ENCODE data around the gene IGF2R.
"Not testable (repeated sequence)": the region's sequence is repeated elsewhere in the genome, so short reads cannot be mapped to it uniquely, and the experiment has no call there.

The IGF2R gene

DNA sequence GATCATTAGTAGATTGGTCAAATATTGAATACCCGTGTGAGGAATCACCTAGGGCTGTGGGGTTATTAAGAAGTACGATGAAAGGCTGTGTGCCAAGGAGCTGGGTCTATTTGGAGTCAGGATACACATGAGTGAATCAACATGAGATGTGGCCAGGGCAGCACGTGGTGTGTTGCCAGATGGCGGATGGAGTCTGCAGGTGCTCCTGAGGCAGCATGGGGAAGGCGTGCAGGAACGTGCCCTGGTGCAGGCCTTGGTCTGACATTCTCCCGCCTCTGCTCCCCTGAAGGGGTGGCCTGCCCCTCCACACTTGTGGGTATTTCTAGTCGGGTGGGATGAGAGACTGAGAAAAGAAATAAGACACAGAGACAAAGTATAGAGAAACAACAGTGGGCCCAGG lies 113.7 kb downstream of the IGF2R start:
- DNase-seq: no peak

DNA sequence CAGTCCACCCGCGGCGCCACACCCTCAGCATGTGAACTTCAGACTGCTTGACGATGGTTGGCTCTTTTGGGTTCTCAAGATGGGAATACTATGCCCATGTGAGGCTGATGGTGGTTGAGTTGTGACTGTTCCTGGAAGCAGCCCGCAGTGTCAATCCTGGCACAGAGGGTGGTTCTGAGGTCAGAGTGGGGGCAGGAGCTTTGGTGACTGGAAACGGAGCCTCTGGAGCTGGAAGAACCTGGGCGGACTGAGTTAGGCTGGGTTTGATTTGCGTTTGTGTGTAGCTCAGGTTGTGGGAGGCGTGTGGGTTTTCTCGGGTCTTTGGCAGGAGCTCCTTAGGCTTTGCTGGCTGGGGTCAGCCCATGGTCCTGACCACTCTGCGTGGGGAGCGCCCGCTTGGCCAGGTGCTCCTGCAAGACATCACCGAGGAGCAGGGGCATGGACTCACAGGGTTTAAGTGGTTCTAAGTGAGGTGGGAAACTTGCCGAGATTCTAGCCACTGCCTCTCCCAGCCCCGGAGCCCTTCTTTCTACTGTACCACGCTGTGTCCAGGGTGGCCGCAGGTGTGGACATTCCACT lies 115.4 kb downstream of the IGF2R start:
- no peak for DNase-seq

DNA sequence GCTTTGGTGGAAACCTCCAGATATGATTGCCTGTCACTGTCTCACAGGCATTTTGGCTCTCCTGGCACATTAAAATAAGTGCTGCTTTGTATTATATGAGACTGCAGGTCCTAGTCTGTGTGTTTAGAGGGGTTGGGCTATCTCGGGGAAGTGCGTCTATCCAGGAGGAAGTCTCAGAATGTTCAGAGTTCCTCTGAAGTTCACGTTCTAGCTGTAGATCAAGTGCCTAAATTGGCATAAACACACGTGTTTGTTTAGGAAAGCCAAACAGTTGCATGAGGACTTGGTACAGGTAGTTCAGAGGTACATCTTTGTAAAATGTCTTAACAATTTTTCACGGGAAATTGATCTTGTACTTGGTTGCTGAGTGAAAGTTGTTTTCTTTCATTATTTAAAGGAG lies 116.3 kb downstream of the IGF2R start:
- no peak for DNase-seq

DNA sequence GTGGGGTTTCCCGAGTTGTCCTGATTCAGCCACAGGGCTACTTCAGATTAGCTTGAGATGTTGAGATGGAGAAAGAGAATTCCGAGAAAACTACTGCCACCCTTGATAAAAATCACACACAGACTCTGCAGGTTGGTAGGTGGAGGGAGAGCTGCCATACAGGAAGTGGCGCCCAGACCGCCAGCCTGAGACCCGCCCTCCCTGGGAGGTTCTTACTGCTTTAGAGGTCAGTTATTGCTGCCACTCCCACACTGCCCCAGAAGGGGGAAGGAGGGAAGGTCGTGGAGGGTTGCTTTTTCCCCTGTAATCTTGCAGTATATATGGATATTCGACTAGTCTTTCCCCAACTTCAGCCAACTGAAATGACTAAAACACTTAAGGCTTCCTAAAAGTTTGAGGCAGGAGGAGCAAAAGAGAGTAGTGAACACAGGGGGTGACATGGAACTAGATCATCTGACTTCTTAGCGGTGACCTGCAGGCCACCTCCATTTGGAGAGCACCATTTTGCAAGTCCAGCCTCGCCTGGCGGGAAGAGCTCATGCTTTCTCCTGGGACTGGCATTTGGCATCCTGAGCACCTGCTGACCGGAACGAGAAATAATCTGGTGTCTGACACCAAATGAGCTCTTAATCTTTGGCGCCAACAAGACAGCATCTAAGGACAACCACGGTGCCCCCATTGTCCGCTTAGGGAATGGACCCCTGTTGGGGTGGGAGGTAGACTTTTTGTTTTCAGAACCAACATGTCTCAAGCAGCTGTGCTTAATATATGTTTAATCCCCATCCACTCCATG lies 117.0 kb downstream of the IGF2R start:
- DNase-seq: no peak

DNA sequence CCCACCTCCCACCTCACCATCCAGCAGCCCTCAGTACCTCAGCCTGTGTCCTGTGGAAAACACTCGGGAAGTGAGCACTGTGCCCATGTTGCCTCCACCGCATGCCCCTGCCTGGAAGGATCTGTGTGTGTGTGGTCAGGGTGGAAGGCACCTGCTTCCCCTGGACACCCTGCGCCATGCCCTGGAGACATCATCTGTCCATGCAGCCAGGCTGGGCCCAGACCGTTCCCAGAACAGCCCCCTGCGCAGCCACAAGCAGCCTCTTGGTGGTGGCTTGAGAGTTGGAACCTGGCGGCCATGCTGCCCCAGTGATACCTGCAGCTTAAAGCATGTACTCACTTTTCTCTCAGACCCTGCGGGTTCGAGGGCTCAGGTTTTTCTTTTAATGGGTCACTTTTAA lies 117.9 kb downstream of the IGF2R start:
- DNase-seq: no peak

DNA sequence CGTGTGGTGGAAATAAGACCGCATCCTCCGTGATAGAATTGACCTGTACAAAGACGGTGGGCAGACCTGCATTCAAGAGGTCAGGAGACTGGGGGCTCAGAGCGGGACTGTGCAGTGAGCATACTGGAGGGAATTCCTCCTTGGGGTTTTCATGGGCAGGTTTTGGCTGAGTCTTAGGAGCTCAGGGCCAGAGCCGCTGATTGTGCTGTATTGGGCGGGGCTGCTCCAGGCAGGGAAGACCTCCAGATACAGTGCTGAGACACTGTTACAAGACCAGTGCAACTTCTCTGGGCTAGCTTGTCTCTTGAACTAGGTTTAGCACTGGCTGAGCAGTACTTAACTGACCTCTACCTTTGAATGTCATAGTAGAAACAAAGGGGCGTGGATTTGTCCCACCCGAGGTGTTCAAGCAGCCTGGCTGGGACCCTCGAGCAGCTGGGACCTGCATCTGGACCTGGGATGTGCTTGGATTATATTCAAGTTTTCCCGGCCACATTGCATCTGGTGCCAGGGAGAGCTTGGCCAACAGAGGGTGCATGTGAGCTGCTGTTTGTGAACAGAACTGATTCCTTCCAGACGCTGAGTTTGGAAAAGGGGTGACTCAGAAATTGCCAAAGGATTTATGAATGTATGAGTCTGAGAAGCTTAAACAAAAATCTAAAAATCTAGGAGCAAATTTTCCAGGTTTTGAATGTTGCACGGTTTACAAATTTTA lies 119.3 kb downstream of the IGF2R start:
- DNase-seq: no peak

DNA sequence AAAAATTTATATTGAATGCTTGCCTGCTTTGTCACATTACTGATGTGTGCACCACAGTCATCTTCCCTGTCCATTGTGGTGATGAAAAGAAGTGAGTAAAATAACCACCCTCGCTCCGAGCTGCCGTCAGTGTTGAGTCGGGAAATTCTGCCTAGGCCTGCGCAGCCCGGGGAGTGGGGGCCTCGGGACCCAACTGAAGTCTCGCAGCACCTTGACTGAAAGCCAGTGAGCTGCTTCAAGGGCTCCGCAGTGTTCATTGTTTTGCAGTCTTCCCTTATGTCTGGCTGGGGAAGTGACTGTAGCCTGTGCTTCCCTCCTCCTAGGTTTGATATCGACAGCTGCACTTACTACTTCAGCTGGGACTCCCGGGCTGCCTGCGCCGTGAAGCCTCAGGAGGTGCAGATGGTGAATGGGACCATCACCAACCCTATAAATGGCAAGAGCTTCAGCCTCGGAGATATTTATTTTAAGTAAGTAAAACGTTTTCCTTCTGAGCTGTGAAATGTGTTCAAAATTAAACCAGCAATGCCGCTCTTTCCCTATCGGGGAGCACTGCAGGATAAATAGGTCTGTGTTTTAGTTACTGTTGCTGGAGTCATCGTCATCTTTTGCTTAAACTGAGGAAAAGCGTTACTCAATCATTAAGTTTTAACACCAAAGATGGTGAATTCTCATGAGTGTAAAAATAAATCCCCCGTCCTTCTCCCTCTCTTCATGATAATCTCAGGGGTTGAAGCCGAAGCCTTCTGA lies 120.1 kb downstream of the IGF2R start:
- DNase-seq: no peak

DNA sequence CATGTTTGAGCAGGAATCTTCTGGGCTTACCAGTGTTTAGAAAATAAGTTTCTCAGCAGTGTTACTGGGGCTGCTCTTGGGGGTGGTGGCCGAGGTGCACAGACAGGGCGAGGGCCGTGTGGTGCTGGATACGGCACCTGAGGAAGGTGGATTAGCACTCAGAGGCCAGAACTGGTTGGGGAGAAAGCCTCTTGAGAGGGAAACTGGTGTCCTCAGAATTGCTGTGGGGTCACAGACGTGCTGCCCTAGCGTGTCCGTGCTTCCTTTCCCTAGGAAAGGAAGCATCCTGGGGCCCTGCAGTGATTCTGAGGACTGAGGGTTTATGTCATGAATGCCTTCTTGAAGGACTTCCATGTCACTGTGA lies 120.6 kb downstream of the IGF2R start:
- no peak for DNase-seq

DNA sequence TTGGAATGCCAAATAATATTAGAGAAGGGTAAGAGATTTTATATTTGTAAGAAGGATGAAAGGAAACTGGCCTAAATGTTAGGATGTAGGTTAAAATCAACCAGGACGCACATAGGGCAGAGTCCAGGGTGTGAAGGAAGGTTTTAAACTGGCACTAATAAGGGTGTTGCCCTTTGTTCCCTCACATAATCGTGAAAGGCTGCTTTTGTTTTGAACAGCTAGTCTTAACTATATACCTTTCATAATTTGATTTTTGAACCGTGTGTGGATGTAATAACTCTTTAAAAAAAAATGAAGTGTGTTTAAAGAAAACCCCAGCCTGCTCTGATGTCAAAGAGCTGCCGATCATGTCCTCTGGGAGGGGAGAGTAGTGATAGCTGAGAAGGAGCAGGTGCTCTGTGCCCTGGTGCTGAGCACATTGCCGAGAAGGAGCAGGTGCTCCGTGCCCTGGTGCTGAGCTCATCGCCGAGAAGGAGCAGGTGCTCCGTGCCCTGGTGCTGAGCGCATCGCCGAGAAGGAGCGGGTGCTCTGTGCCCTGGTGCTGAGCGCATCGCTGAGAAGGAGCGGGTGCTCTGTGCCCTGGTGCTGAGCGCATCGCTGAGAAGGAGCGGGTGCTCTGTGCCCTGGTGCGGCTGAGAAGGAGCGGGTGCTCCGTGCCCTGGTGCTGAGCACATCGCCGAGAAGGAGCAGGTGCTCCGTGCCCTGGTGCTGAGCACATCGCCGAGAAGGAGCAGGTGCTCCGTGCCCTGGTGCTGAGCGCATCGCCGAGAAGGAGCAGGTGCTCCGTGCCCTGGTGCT lies 121.8 kb downstream of the IGF2R start:
- DNase-seq: not testable (repeated sequence)

DNA sequence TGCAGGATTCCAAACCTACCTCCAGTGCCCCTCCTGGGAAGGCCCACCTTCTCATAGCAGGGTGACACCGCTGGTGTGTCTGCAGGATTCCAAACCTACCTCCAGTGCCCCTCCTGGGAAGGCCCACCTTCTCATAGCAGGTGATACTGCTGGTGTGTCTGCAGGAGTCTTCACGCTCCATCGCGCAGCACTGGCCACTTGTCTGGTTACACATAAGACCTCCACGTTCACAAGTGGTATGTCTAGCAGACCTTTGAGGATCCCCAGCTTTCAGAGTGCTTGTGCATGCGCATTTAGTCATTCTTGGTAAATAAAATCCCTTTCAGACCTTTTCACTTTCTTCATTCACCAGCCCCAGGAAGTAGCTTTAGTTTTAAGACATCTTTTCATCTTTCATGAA lies 123.3 kb downstream of the IGF2R start:
- DNase-seq: not testable (repeated sequence)

DNA sequence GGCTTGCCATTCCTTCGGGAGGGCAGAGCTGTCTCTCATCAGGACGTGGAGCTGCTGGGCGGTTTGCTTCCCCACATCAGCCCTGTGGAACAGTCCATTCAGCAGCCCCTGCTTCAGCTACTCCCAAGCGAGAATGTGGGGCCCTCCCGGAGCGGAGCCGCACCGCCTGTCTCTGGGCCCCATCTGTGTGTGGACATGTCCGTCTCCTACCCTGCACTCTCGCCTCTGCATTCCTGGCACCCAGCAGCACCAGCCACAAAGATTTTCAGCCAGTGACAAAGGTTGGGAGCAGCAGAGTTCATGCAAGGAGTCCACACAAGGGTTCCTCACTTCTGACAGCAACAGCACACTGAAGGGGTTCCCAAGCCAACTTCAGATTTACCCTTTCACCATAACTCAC lies 123.7 kb downstream of the IGF2R start:
- DNase-seq: no peak

DNA sequence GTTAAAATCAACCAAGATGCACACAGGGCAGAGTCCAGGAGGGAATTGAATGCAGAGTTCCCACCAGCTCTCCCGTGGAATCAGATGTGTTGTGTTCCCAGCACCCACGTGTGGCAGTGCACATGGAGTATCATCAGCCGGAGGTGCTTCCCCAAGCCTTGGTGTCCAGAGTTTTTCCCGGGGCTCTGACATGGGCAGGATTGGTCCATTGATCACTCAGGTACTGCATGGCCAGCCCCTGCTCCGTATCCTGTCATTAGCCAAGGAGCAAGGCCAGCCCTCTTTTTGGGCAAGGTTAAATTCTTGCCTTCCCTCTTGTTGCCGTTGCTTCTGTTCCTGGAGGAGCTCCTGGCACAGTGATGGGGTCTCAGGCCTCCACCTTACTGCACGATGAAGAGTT lies 124.2 kb downstream of the IGF2R start:
- DNase-seq: no peak

DNA sequence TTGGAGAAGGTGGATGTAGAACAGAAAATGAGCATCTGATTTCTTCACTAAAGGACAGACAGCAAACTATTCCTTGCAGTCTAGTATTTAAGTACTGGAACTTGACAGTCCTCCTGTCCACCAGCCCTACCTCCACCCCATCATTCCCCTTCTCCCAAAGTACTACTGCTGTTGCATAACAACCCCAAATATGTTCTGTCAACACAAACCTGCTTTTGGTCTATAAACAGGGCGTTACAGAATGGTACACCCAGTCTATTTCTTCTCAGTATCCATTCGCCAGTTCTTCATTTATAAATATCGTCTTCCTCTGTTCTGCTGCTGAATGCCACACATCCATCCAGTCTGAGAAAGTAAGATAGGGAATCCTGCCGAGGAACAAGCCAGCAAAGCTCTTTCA lies 125.1 kb downstream of the IGF2R start:
- DNase-seq: no peak

DNA sequence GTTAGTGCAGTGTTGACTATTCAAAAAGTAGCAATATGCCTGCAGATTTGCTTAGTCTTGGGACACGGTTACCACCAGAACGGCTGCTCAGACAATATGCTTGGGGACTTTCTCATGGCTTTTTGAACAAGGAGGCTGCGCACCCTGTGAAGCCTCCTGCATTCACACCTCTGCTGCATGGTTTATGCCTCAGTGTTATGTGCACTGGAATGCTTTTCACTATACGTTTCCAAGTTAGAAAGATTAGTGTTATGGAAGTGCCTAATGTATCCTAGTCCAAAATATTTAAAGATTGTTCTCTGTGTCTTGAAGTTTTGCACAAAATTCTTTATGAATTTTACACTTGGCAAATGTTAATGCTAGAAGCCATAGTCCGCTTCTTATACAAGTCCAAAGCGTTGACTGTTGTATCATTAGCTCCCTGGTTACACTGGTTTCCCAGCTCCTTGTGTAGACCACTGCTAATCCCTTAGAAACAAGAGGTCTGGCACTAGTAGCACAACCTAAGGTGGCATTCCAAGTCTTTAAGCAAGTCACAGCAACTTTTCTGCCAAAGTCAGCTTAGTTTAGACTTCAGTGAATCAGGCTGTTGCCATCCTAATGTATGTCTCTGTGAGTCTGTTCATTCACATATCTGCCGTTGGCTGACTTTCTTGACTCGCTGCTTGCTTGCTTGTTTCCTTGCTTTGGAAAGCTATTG lies 126.4 kb downstream of the IGF2R start:
- DNase-seq: no peak

DNA sequence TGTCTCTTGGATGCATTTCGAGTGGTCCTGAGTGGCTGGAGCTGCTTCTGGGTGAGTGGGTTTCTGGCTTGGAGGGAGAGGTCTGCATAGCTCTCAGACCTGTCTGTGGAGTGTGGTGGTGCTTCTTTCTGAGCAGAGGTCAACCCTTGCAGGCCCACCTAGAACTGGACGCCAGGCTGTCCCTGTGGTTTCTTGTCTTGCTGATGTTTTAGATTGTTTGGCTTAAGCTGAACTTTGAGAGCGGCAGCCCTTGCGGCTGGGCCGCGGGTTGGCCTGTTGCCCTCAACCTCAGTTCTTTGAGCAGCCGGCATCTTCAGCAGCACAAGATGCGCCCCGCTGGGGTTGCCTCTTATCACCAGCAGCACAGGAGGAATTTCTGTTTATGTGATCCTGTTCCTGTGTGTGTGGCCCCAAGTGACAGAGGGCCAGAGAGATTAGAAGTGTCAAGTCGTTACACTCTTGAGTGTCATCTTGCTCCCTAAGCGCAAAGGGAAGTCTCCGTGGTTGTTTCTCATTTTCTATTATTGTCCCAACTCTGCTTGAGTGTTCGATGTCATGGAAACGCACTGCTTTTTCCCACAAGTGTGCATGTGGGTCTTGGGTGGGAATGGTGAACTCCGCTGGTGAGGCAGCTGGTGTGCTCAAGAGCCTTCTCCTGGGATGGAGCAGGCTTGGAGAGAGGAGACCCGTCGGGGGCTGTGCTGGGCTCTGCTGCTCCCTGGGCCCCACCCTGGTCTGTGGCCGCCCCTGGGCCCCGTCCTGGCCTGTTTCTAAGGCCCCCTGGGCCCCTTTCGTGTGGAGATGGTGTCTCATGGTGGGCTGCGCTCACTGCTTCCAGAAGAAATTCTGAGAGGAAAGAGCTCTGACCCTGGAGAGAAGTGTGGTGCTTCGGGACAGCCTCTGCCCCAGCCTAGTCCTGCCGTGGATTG lies 132.7 kb downstream of the IGF2R start:
- no peak for DNase-seq

DNA sequence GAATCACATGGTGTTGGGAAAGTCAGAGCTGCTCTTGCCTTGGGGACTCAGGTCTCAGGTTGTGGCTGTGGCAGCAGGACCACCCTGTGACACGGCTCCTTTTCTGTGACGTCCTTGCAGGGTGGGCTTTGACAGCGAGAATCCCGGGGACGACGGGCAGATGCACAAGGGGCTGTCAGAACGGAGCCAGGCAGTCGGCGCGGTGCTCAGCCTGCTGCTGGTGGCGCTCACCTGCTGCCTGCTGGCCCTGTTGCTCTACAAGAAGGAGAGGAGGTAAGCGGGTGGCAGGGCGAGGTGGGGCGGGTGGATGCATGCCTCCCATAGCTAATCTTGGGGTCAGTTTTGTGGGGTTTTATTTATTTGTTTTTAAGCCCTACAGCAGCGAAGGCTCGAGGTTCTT lies 133.5 kb downstream of the IGF2R start:
- DNase-seq: no peak

DNA sequence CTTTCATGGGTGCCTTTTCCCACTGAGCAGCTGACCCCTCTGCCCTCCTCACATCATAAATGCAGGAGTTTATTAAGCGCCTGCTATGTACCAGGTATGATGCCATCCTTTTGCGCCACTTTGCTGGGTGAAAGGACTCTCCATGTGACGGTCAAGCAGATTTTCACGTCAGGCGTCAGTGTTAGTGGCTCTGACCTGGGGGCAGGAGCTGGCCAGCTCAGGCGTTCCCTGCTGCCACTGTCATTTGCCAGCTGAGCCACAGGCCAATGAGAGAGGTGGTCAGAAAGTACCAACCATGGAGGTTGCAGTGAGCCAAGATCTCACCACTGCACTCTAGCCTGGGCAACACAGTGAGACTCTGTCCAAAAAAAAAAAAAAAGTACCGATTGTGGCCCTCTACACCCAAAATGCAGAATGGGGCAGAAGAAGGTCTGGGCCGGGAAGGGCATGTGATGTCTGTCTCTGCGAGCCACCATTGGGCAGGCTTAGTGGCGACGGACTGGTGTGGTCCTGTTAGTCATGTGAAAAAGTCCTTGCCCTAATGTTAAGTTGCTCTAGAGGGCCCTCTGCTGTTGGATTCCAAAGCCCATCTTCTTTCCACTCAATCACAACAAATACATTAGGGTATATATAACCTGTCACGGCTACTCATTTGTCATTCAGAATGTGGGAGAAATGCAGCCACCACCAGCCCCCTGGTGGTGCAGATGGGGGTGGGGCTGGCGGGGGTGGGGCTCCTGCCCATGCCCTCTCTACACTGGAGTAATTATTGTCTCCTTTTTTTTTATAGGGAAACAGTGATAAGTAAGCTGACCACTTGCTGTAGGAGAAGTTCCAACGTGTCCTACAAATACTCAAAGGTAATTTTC lies 134.3 kb downstream of the IGF2R start:
- peak; percentile 32 to 39 for DNase-seq

DNA sequence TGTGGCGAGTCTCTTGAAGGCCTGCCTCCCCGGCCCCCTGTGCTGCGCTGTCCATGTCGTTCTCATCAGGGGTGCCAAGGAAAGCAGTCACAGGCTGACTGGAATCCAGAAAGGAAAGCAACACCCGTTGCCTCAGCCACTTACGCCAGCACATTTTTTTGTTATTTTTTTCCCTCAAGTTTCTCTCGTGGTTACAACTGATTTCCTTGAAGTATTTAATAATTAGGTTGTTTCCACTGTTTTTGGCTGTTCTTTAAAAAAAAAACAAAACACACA lies 134.9 kb downstream of the IGF2R start:
- no peak for DNase-seq

DNA sequence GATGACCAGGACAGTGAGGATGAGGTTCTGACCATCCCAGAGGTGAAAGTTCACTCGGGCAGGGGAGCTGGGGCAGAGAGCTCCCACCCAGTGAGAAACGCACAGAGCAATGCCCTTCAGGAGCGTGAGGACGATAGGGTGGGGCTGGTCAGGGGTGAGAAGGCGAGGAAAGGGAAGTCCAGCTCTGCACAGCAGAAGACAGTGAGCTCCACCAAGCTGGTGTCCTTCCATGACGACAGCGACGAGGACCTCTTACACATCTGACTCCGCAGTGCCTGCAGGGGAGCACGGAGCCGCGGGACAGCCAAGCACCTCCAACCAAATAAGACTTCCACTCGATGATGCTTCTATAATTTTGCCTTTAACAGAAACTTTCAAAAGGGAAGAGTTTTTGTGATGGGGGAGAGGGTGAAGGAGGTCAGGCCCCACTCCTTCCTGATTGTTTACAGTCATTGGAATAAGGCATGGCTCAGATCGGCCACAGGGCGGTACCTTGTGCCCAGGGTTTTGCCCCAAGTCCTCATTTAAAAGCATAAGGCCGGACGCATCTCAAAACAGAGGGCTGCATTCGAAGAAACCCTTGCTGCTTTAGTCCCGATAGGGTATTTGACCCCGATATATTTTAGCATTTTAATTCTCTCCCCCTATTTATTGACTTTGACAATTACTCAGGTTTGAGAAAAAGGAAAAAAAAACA lies 136.1 kb downstream of the IGF2R start:
- no peak for DNase-seq

DNA sequence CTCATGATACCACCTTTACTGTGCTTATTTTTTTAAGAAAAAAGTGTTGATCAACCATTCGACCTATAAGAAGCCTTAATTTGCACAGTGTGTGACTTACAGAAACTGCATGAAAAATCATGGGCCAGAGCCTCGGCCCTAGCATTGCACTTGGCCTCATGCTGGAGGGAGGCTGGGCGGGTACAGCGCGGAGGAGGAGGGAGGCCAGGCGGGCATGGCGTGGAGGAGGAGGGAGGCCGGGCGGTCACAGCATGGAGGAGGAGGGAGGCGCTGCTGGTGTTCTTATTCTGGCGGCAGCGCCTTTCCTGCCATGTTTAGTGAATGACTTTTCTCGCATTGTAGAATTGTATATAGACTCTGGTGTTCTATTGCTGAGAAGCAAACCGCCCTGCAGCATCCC lies 137.1 kb downstream of the IGF2R start:
- DNase-seq: no peak

All from activated T-cell treated with anti-CD3 and anti-CD28 coated beads, Interleukin-2, amount 50 U/mL, for 48 hours (primary cell).